GM12878 (cell line): ENCODE measurements around the gene PRSS56. TPM values are rescaled to one million over a fixed set of nuclear protein-coding genes. Genes with fewer than 3 reads are reported as not detected.

Experiments
- ATAC-seq: fragments of 200-7000 bp; cut with Tn5 transposase; 3 replicates; pipeline ENCODE4 v1.9.1; 2020; ENCODE audit warnings: mild to moderate bottlenecking, moderate library complexity
- BruUV-seq: library from RNA; stranded (reverse); fragments of 400-500 nt; replicated peaks from 2 replicates; lab custom pipeline; 2021; lab: Mats Ljungman, UMichigan
- CTCF ChIA-PET: fragments of 300-600 bp; sonication (Branson Sonifier 250); formaldehyde crosslinking; extraction: SDS; loops from one replicate; lab custom pipeline; 2021; ENCODE audit warnings: inconsistent platforms; lab: Yijun Ruan, JAX
- POLR2A ChIA-PET: fragments of 350-600 bp; formaldehyde crosslinking; extraction: SDS; loops from one replicate; lab custom pipeline; 2021; ENCODE audit warnings: inconsistent platforms; lab: Charles Lee
- RAD21 ChIA-PET: fragments of 300-600 bp; sonication (Branson Sonifier 250); formaldehyde crosslinking; loops from one replicate; lab custom pipeline; 2023; ENCODE audit warnings: antibody characterized with exemption; ENCODE audit not compliant: unreplicated experiment; lab: Charles Lee
- SMC1A ChIA-PET: fragments of 300-600 bp; sonication (Branson Sonifier 250); formaldehyde crosslinking; loops from one replicate; lab custom pipeline; 2023; ENCODE audit not compliant: unreplicated experiment, uncharacterized antibody; lab: Charles Lee
- DNase-seq: peaks from one replicate; pipeline ENCODE4 v3.0.0-alpha.2; 2011; ENCODE audit warnings: low read depth, low spot score
- FAIRE-seq: peaks from 3 replicates; lab custom pipeline; 2011; peaks lifted over from hg19 to GRCh38; lab: Jason Lieb, UNC
- H2AFZ ChIP-seq: 2 replicates; pipeline ENCODE4 v1.6.0; 2011; ENCODE audit warnings: low read depth, low read length, control low read depth; ENCODE audit not compliant: control insufficient read depth
- H3K27ac ChIP-seq: 2 replicates; pipeline ENCODE4 v1.5.1; 2011; ENCODE audit warnings: control low read depth; ENCODE audit not compliant: control insufficient read depth, insufficient read depth
- H3K27me3 ChIP-seq, 2 experiments: replicated peaks in 1 of 2; 2 replicates each; pipeline versions ENCODE4 v1.6.0 to v1.6.1; 2011; ENCODE audit warnings: low read length in 1 of 2; ENCODE audit not compliant: control insufficient read depth in 2 of 2, insufficient read depth in 2 of 2
- H3K36me3 ChIP-seq, 2 experiments: 2 replicates each; pipeline ENCODE4 v1.5.1; 2011; ENCODE audit warnings: low read length in 1 of 2; ENCODE audit not compliant: control insufficient read depth in 2 of 2, insufficient read depth in 2 of 2
- H3K4me1 ChIP-seq: 2 replicates; pipeline ENCODE4 v1.6.1; 2011; ENCODE audit warnings: mild to moderate bottlenecking, low read length, moderate library complexity, mixed read lengths; ENCODE audit not compliant: control insufficient read depth, insufficient read depth
- H3K4me2 ChIP-seq: 2 replicates; pipeline ENCODE4 v1.6.0; 2011; ENCODE audit warnings: control low read depth; ENCODE audit not compliant: control insufficient read depth, insufficient read depth
- H3K4me3 ChIP-seq: fragments of 200-600 bp; sonication (generic); 2 replicates; pipeline ENCODE4 v1.5.1; 2016
- H3K79me2 ChIP-seq: 2 replicates; pipeline ENCODE4 v1.6.0; 2011; ENCODE audit warnings: low read length; ENCODE audit not compliant: control insufficient read depth, insufficient read depth
- H3K9ac ChIP-seq: 2 replicates; pipeline ENCODE4 v1.8.0; 2011; ENCODE audit warnings: low read length, control low read depth, mixed read lengths; ENCODE audit not compliant: control insufficient read depth, insufficient read depth
- H3K9me3 ChIP-seq: replicated peaks from 3 replicates; pipeline ENCODE4 v1.5.1; 2011; ENCODE audit warnings: mild to moderate bottlenecking, low read length; ENCODE audit not compliant: control insufficient read depth, insufficient read depth
- H4K20me1 ChIP-seq: 2 replicates; pipeline ENCODE4 v1.6.0; 2011; ENCODE audit not compliant: control insufficient read depth, insufficient read depth
- CREM ChIP-seq: IDR thresholded peaks from 2 replicates; pipeline ENCODE4 v1.6.1; 2014; ENCODE audit warnings: antibody characterized with exemption, low read depth
- EP300 ChIP-seq, 2 experiments: fragments of 150-350 bp in 1 of 2; IDR thresholded peaks; 2 replicates each; pipeline ENCODE4 v1.6.1; 2011 to 2012; ENCODE audit warnings: low read depth in 2 of 2, low read length in 2 of 2, borderline replicate concordance in 1 of 2, improper control_type of control experiment in 1 of 2, inconsistent platforms in 1 of 2; ENCODE audit not compliant: control insufficient read depth in 1 of 2
- FOS ChIP-seq: IDR thresholded peaks from 3 replicates; pipeline ENCODE4 v1.6.1; 2011; ENCODE audit warnings: borderline replicate concordance; ENCODE audit not compliant: insufficient read length; ENCODE audit errors: extremely low read depth
- HDAC2 ChIP-seq: fragments of 200-600 bp; sonication (generic); IDR thresholded peaks from 2 replicates; pipeline ENCODE4 v1.6.1; 2017
- HDGF ChIP-seq: fragments of 450-650 bp; IDR thresholded peaks from 2 replicates; pipeline ENCODE4 v1.6.1; 2016; ENCODE audit warnings: antibody characterized with exemption
- NR2F1 ChIP-seq: fragments of 450-650 bp; conservative IDR thresholded peaks from 2 replicates; pipeline ENCODE4 v1.6.1; 2017; ENCODE audit warnings: mild to moderate bottlenecking
- PBX3 ChIP-seq: IDR thresholded peaks from 2 replicates; pipeline ENCODE4 v1.6.1; 2011; ENCODE audit warnings: mild to moderate bottlenecking, low read depth, low read length, moderate library complexity; ENCODE audit not compliant: insufficient replicate concordance
- SREBF1 ChIP-seq: IDR thresholded peaks from 2 replicates; pipeline ENCODE4 v1.6.1; 2012; ENCODE audit warnings: mild to moderate bottlenecking, low read length
- STAT1 ChIP-seq: fragments of 450-650 bp; conservative IDR thresholded peaks from 2 replicates; pipeline ENCODE4 v1.6.1; 2014; ENCODE audit warnings: antibody characterized with exemption, mild to moderate bottlenecking
- WGBS: methylation state at CpG from one replicate; pipeline ENCODE4 v1.1.6; 2016; ENCODE audit warnings: low lambda C conversion rate; ENCODE audit not compliant: insufficient replicate concordance, insufficient coverage; ENCODE audit errors: missing lambda C conversion rate; 5-methylcytosine and 5-hydroxymethylcytosine counted together
- in situ Hi-C: fragments of 300-500 bp; cut with MboI; formaldehyde crosslinking; loops from 9 replicates; pipeline ENCODE4 v1.14.3; 2018; ENCODE audit warnings: mixed read lengths
- intact Hi-C: fragments of 100-400 bp; cut with micrococcal nuclease; formaldehyde crosslinking; loops from one replicate; pipeline ENCODE4 v1.14.2; 2022; ENCODE audit not compliant: unreplicated experiment
- polyA plus RNA-seq, 11 experiments: library from polyadenylated mRNA; depleted of rRNA in 4 of 11; unstranded in 6 of 11; stranded (reverse) in 5 of 11; fragments of >200 nt; fragmentation: Nextera tagmentation in 4 of 11; fragmentation: Illumina TruSeq in 1 of 11; extraction: Ambion mirVana in 4 of 11; extraction: Trizol in 1 of 11; gene quantifications; 1 replicate in 1 of 11; 2 replicates in 10 of 11; pipeline versions ENCODE4 v1.2.1 to v1.2.3, GENCODE V29; 2011 to 2016; ENCODE audit warnings: inconsistent platforms in 2 of 11, missing spikeins in 2 of 11, low read depth in 1 of 11
- total RNA-seq, 4 experiments: library from RNA; depleted of rRNA in 3 of 4; stranded (reverse); fragments of >200 nt in 3 of 4; fragmentation: Illumina TruSeq in 1 of 4; extraction: Trizol in 1 of 4; gene quantifications; 2 replicates each; pipeline versions ENCODE4 v1.2.1 to v1.2.3, GENCODE V29; 2013 to 2021
- TF ChIP-seq, protein P1 (sequence below): fragments of 450-650 bp; IDR thresholded peaks from 2 replicates; pipeline ENCODE4 v1.6.1; 2014; ENCODE audit warnings: mild to moderate bottlenecking
- TF ChIP-seq, protein P2 (sequence below): fragments of 450-650 bp; IDR thresholded peaks from 2 replicates; pipeline ENCODE4 v1.6.1; 2016; ENCODE audit warnings: mild to moderate bottlenecking

PRSS56 gene
- total and polyA plus RNA-seq, 10 of the 15 experiments (the other 5 are each of a cell fraction or from before 2014, with no cell fraction given): not detected

DNA sequence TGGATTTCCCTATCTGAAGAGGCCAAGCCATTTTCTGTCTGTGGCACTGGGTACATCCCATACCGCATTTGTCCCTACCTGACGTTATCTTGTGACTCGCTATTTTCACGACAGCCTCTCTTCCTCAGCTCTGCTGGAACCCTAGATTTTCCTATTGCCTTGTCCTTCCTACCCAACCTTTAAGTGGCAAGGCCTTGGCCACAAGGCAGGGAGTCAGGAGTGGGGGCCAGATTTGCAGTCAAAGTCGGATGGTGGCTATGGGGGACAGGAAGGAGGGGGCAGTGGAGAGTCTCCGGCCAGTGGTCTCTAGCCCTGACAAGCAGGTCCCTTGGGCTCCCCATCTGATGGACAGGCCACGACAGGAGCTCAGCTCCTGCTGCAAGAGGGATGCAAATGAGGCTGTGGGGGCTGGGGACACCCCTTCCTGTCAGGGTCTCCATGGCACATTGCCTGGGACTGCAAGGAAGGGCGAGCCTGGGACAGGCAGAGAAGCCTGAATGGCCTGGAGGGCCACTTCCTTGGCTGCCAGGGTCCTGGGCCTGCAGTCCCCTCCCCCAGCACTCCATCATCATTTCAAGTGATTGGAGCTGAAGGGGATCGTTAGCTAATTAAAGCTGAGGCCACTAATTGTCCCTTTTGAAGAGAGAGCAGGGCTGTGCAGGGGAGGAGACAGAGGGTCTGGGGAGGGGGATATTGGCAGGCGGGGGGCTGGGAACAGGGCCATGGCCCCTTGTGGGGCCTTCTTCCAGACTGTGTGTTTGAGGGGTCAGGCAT, 26.3 kb upstream of the PRSS56 start (continued):
- TF ChIP-seq, protein P1, sequence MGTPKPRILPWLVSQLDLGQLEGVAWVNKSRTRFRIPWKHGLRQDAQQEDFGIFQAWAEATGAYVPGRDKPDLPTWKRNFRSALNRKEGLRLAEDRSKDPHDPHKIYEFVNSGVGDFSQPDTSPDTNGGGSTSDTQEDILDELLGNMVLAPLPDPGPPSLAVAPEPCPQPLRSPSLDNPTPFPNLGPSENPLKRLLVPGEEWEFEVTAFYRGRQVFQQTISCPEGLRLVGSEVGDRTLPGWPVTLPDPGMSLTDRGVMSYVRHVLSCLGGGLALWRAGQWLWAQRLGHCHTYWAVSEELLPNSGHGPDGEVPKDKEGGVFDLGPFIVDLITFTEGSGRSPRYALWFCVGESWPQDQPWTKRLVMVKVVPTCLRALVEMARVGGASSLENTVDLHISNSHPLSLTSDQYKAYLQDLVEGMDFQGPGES: no peak

DNA sequence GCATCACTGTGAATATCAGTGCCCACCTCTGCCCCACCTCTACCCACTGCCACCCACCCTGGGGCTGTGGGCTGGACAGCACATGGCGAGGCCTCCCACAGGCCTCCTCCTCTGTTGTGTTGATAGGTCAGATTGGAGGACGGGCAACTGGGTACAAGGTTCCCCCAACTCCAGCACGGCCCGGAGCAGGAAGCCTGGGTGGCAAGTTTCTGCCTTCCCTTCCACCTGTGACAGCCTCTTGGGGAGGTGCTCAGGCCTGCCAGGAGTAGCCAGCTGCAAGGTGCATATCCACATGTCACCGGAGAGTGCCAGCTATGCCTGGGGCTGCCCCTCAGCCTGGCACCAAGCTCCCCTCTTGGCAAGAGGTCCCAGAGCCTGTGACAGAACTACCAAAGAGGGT, 25.6 kb upstream of the PRSS56 start:
- Histone ChIP-seq H3K4me2 (no peak overlapping the region), H3K79me2 (no peaks in the 10 kb centered on the region), H3K27ac (no peak overlapping the region), H4K20me1 (no peaks in the 10 kb centered on the region), H3K4me1 (no peaks in the 10 kb centered on the region), H3K9me3 (no peaks in the 10 kb centered on the region), H3K9ac (no peak overlapping the region), H3K27me3 (peaks cover 0 to 5% of the 10 kb centered on the region in 2 experiments; a peak in 2 of 4 replicates), H3K4me3 (no peak overlapping the region), H3K36me3 (no peaks in the 10 kb centered on the region), H2AFZ (no peak overlapping the region)
- WGBS: 24% methylated on average over 5 of the region's 5 CpGs
- TF ChIP-seq, protein P2, sequence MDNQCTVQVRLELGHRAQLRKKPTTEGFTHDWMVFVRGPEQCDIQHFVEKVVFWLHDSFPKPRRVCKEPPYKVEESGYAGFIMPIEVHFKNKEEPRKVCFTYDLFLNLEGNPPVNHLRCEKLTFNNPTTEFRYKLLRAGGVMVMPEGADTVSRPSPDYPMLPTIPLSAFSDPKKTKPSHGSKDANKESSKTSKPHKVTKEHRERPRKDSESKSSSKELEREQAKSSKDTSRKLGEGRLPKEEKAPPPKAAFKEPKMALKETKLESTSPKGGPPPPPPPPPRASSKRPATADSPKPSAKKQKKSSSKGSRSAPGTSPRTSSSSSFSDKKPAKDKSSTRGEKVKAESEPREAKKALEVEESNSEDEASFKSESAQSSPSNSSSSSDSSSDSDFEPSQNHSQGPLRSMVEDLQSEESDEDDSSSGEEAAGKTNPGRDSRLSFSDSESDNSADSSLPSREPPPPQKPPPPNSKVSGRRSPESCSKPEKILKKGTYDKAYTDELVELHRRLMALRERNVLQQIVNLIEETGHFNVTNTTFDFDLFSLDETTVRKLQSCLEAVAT: no peak
- TF ChIP-seq HDAC2 (no peak), FOS (no peak), PBX3 (no peak), EP300 (IDR thresholded peaks at IDR 0.05; ENCODE audit: borderline replicate concordance in 1 of 2, control insufficient read depth in 1 of 2, low read depth in 2 of 2, low read length in 2 of 2) (no peak), STAT1 (no peak), NR2F1 (no peak), HDGF (no peak), SREBF1 (no peak), CREM (no peak)
- ATAC-seq: no peak
- no peak for FAIRE-seq
- intact Hi-C loops: no loop called here
- CTCF ChIA-PET: no interaction called here
- no peak for DNase-seq
- RAD21 ChIA-PET: no interaction called here
- POLR2A ChIA-PET: no interaction called here
- in situ Hi-C loops: no loop called here
- BruUV-seq: no TSS peak
- SMC1A ChIA-PET: no interaction called here
